CD4-positive, alpha-beta T cell (primary cell): Measurements from ENCODE around the gene DBH. TPM values are rescaled to one million over a fixed set of nuclear protein-coding genes. Genes with fewer than 3 reads are reported as not detected.

Source experiments
- ATAC-seq: fragments of 200-7000 bp; cut with Tn5 transposase; one replicate; pipeline ENCODE4 v1.10.0; 2022; ENCODE audit warnings: mild to moderate bottlenecking; ENCODE audit not compliant: poor library complexity
- CTCF ChIA-PET: fragments of 350-600 bp; sonication (Branson Sonifier 250); formaldehyde crosslinking; loops from one replicate; lab custom pipeline; 2021; ENCODE audit warnings: antibody characterized with exemption, inconsistent platforms; lab: Charles Lee
- POLR2A ChIA-PET: fragments of 350-600 bp; sonication (Branson Sonifier 250); formaldehyde crosslinking; loops from one replicate; lab custom pipeline; 2021; ENCODE audit warnings: antibody characterized with exemption, inconsistent platforms; lab: Charles Lee
- DNase-seq, 14 experiments: peaks; one replicate each; pipeline ENCODE4 v3.0.0-alpha.2; 2013 to 2020; ENCODE audit warnings: mixed read lengths in 2 of 14
- H3K27ac ChIP-seq, 2 donors: one replicate each; pipeline versions ENCODE4 v1.5.1 to v1.7.0; 2013; ENCODE audit warnings: low read length in 2 of 2, low read depth in 1 of 2, mild to moderate bottlenecking in 1 of 2
- H3K27me3 ChIP-seq, 2 experiments: 1 replicate in 1 of 2; 2 replicates in 1 of 2; pipeline versions ENCODE4 v1.6.1 to v1.7.0; 2013; ENCODE audit warnings: low read length in 2 of 2, control low read depth in 1 of 2, mild to moderate bottlenecking in 1 of 2, moderate library complexity in 1 of 2; ENCODE audit not compliant: insufficient read depth in 2 of 2, control insufficient read depth in 1 of 2
- H3K36me3 ChIP-seq: one replicate; pipeline ENCODE4 v1.6.1; 2013; ENCODE audit warnings: low read length, control low read depth; ENCODE audit not compliant: insufficient read depth
- H3K4me1 ChIP-seq: one replicate; pipeline ENCODE4 v1.6.1; 2013; ENCODE audit warnings: low read length, control low read depth; ENCODE audit not compliant: insufficient read depth
- H3K4me3 ChIP-seq: one replicate; pipeline ENCODE4 v1.5.1; 2013; ENCODE audit warnings: mild to moderate bottlenecking, low read length, moderate library complexity
- H3K9me3 ChIP-seq, 2 experiments: 1 replicate in 1 of 2; 2 replicates in 1 of 2; pipeline versions ENCODE4 v1.6.1 to v1.7.0; 2013; ENCODE audit warnings: low read length in 2 of 2, mild to moderate bottlenecking in 2 of 2, control low read depth in 1 of 2, moderate library complexity in 1 of 2; ENCODE audit not compliant: control insufficient read depth in 1 of 2, insufficient read depth in 1 of 2
- H3K27ac Mint-ChIP-seq: one replicate; pipeline ENCODE4 v1.8.0; 2020; ENCODE audit warnings: mixed read lengths
- H3K27me3 Mint-ChIP-seq: one replicate; pipeline ENCODE4 v1.8.0; 2021; ENCODE audit warnings: mixed read lengths
- H3K36me3 Mint-ChIP-seq: one replicate; pipeline ENCODE4 v1.8.0; 2021; ENCODE audit warnings: low read depth, mixed read lengths
- H3K4me1 Mint-ChIP-seq: one replicate; pipeline ENCODE4 v1.8.0; 2021; ENCODE audit warnings: low read depth, mixed read lengths
- H3K4me3 Mint-ChIP-seq: one replicate; pipeline ENCODE4 v1.8.0; 2020; ENCODE audit warnings: mild to moderate bottlenecking, mixed read lengths
- H3K9me3 Mint-ChIP-seq: one replicate; pipeline ENCODE4 v1.8.0; 2020; ENCODE audit warnings: mixed read lengths
- intact Hi-C, 2 experiments: fragments of 100-400 bp; cut with DNase I in 1 of 2; cut with micrococcal nuclease in 1 of 2; formaldehyde crosslinking; loops; one replicate each; pipeline versions ENCODE4 v1.15.1 to v1.9.0; 2023 to 2025; cut with DNase I, micrococcal nuclease
- total RNA-seq, 174 experiments: library from RNA in 2 of 174; stranded (reverse) in 2 of 174; gene quantifications; one replicate each; pipeline ENCODE4 v1.2.3 and lab custom pipeline; 2021 to 2026
- TF ChIP-seq, protein P1 (sequence below): fragments of 200-600 bp; IDR thresholded peaks from one replicate; pipeline ENCODE4 v1.8.0; 2022; ENCODE audit warnings: antibody characterized with exemption, mild to moderate bottlenecking

Gene DBH
- total RNA-seq, 2 experiments from 2014 or later: 1.7 to 1.8 TPM

DNA sequence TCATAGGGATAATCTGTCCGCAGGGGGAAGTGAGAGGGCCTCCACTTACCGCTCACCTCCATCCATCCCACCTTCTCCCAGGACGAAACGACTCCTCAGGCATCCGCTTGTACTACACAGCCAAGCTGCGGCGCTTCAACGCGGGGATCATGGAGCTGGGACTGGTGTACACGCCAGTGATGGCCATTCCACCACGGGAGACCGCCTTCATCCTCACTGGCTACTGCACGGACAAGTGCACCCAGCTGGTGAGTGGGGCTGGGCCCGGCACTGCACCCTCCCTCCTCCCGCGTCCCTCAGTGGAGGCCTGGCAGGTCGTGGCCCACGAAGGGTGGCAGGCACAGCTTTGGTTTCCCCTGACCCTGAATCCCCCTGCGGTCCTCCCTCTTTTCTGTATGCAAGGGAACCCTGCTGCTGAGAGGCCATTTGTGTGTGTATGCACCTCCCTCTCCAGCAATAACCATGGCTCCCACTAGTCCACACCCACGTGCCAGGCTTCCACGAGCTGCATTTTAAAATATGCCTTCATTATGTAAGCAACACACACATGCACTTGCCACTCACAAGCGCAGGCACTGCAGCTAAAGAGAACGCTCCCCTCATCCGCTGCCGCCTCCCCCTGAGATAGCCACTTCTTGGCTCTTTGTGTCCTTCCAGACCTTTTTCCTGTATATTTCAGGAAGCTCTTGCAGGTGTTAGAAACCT lies 11.8 kb downstream of the DBH start:
- DNase-seq: no peak
- Histone ChIP-seq H3K4me1 (no peaks in the 10 kb centered on the region), H3K4me3 (no peak overlapping the region), H3K36me3 (no peaks in the 10 kb centered on the region), H3K27me3 (peaks cover 0 to 9% of the 10 kb centered on the region in 2 experiments), H3K27ac (no peak overlapping the region), H3K9me3 (peaks cover 0 to 11% of the 10 kb centered on the region in 2 experiments)
- no peak overlapping the region for H3K27ac Mint-ChIP-seq
- H3K4me1 Mint-ChIP-seq: peaks cover 6% of the 10 kb centered on the region
- no peak for ATAC-seq
- H3K9me3 Mint-ChIP-seq: no peaks in the 10 kb centered on the region
- TF ChIP-seq, protein P1, sequence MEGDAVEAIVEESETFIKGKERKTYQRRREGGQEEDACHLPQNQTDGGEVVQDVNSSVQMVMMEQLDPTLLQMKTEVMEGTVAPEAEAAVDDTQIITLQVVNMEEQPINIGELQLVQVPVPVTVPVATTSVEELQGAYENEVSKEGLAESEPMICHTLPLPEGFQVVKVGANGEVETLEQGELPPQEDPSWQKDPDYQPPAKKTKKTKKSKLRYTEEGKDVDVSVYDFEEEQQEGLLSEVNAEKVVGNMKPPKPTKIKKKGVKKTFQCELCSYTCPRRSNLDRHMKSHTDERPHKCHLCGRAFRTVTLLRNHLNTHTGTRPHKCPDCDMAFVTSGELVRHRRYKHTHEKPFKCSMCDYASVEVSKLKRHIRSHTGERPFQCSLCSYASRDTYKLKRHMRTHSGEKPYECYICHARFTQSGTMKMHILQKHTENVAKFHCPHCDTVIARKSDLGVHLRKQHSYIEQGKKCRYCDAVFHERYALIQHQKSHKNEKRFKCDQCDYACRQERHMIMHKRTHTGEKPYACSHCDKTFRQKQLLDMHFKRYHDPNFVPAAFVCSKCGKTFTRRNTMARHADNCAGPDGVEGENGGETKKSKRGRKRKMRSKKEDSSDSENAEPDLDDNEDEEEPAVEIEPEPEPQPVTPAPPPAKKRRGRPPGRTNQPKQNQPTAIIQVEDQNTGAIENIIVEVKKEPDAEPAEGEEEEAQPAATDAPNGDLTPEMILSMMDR: no peak
- POLR2A ChIA-PET: interaction anchor here (1.4 kb wide), 1 partner anchor 8 kb away, joined by 5 read pairs; no protein-coding TSS in a partner anchor
- intact Hi-C loops: no loop called here
- H3K27me3 Mint-ChIP-seq: peaks cover 6% of the 10 kb centered on the region
- no peaks in the 10 kb centered on the region for H3K36me3 Mint-ChIP-seq
- CTCF ChIA-PET: no interaction called here
- no peak overlapping the region for H3K4me3 Mint-ChIP-seq

DNA sequence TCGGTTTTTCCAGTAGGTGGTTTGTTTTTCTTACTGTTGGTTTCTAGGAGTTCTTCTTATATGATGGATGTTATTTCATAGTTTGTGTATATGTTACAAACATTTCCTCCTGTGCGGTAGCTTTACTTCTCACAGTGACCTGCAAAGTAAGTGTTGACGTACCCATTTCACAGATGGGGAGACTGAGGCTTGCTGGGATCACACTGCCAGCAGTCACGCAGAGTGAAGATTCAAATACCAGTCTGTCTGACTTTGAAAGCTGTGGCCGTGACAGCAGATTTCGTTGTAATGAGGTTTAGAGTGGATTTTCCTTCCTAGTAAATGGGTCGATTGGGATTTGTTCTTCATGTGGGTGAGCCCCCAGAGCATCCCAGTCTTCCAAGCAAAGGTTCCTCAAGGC lies 13.0 kb downstream of the DBH start:
- H3K4me3 Mint-ChIP-seq: no peak overlapping the region
- ATAC-seq (no peak), DNase-seq (no peak)
- Histone ChIP-seq H3K27me3 (peaks cover 0 to 10% of the 10 kb centered on the region in 2 experiments), H3K9me3 (peaks cover 0 to 11% of the 10 kb centered on the region in 2 experiments), H3K36me3 (no peaks in the 10 kb centered on the region), H3K4me1 (no peaks in the 10 kb centered on the region), H3K27ac (no peak overlapping the region), H3K4me3 (no peak overlapping the region)
- intact Hi-C loops: no loop called here
- TF ChIP-seq, protein P1: no peak
- H3K9me3 Mint-ChIP-seq: no peaks in the 10 kb centered on the region
- peaks cover 6% of the 10 kb centered on the region for H3K4me1 Mint-ChIP-seq
- ChIA-PET CTCF (no interaction called here), POLR2A (interaction anchor here (1.0 kb wide), 1 partner anchor 21 kb away, joined by 3 read pairs; no protein-coding TSS in a partner anchor)
- H3K36me3 Mint-ChIP-seq: no peaks in the 10 kb centered on the region
- H3K27ac Mint-ChIP-seq: no peak overlapping the region
- H3K27me3 Mint-ChIP-seq: peaks cover 6% of the 10 kb centered on the region

DNA sequence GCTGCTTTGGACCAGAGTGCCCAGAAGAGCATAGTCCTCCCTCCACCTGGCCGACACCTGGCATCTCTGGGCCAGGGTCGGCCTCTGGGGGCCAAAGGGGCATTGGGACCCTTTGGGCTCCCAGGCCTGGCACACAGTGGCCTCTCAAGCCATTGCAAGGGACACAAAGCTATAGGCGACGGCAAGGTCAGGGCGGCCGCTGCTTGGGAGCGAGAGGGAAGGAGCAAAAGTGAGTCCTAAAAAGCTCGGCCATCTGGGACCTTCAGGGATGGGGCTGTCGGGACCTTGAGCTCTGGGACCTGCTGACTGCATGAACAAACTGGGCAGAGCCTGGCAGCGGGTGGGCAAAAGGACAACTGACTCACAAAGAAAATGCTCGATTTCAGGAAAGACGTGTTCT lies 13.9 kb downstream of the DBH start:
- TF ChIP-seq, protein P1: no peak
- Mint-ChIP-seq H3K27me3 (peaks cover 12% of the 10 kb centered on the region), H3K27ac (no peak overlapping the region), H3K4me1 (peaks cover 7% of the 10 kb centered on the region), H3K4me3 (no peak overlapping the region), H3K36me3 (no peaks in the 10 kb centered on the region), H3K9me3 (no peaks in the 10 kb centered on the region)
- intact Hi-C loops: no loop called here
- Histone ChIP-seq H3K36me3 (no peaks in the 10 kb centered on the region), H3K4me3 (no peak overlapping the region), H3K27ac (no peak overlapping the region), H3K27me3 (peaks cover 0 to 8% of the 10 kb centered on the region in 2 experiments), H3K4me1 (peaks cover 3% of the 10 kb centered on the region), H3K9me3 (peaks cover 0 to 11% of the 10 kb centered on the region in 2 experiments)
- CTCF ChIA-PET: no interaction called here
- POLR2A ChIA-PET: interaction anchor here (1.0 kb wide), 1 partner anchor 22 kb away, joined by 3 read pairs; no protein-coding TSS in a partner anchor
- DNase-seq: no peak
- ATAC-seq: no peak
